Ishikawa (cell line): ENCODE results near the gene PRKCH.

Experiments used
- CEBPB ChIP-seq: IDR thresholded peaks from 2 replicates; pipeline ENCODE4 v1.6.1; 2012
- CREB1 ChIP-seq: IDR thresholded peaks from 2 replicates; pipeline ENCODE4 v1.6.1; 2012; ENCODE audit warnings: low read depth
- EGR1 ChIP-seq: IDR thresholded peaks from 2 replicates; pipeline ENCODE4 v1.6.1; 2012
- EP300 ChIP-seq: IDR thresholded peaks from 2 replicates; pipeline ENCODE4 v1.6.1; 2012; ENCODE audit warnings: borderline replicate concordance
- FOXM1 ChIP-seq: IDR thresholded peaks from 2 replicates; pipeline ENCODE4 v1.6.1; 2012; ENCODE audit warnings: low read depth, borderline replicate concordance
- NFIC ChIP-seq: IDR thresholded peaks from 2 replicates; pipeline ENCODE4 v1.6.1; 2012
- RAD21 ChIP-seq: IDR thresholded peaks from 2 replicates; pipeline ENCODE4 v1.6.1; 2012; ENCODE audit warnings: low read depth
- TAF1 ChIP-seq: IDR thresholded peaks from 2 replicates; pipeline ENCODE4 v1.6.1; 2012; ENCODE audit warnings: low read depth, mild to moderate bottlenecking
- TCF12 ChIP-seq: IDR thresholded peaks from 2 replicates; pipeline ENCODE4 v1.6.1; 2012; ENCODE audit warnings: low read depth
- TEAD4 ChIP-seq: IDR thresholded peaks from 2 replicates; pipeline ENCODE4 v1.6.1; 2012
- YY1 ChIP-seq: IDR thresholded peaks from 2 replicates; pipeline ENCODE4 v1.6.1; 2012; ENCODE audit warnings: low read depth
- TF ChIP-seq, protein P1 (sequence below): IDR thresholded peaks from 2 replicates; pipeline ENCODE4 v1.6.1; 2012
- TF ChIP-seq, protein P2 (sequence below): IDR thresholded peaks from 2 replicates; pipeline ENCODE4 v1.6.1; 2012; ENCODE audit warnings: low read depth, mild to moderate bottlenecking
- TF ChIP-seq, protein P3 (sequence below): IDR thresholded peaks from 2 replicates; pipeline ENCODE4 v1.6.1; 2012

DNA sequence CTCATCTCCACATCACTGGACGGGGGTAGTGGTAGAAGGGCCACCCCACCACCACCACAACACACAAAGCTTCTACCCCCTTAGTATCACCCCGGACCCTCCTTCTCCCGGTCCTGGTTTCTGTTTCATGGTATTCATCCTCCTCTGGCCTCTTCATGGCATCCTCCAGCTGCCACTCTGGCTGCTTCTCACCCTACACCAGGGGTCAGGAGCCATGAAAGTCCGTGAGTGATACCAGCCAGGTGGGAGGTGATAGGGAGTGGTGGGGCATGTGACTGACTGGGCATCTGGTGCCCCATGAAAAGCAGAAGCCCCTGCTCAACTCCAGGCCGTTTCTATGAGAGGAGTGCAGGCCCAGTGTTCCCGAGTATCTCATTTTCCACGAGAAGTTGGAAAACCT, 222.6 kb downstream of the PRKCH start:
- TF ChIP-seq EGR1 (no peak), CREB1 (no peak), TCF12 (no peak), RAD21 (no peak), FOXM1 (no peak), TAF1 (no peak), EP300 (no peak), CEBPB (no peak), YY1 (no peak), TEAD4 (no peak), NFIC (no peak)
- TF ChIP-seq, protein P1, sequence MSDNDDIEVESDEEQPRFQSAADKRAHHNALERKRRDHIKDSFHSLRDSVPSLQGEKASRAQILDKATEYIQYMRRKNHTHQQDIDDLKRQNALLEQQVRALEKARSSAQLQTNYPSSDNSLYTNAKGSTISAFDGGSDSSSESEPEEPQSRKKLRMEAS: no peak
- TF ChIP-seq, protein P2, sequence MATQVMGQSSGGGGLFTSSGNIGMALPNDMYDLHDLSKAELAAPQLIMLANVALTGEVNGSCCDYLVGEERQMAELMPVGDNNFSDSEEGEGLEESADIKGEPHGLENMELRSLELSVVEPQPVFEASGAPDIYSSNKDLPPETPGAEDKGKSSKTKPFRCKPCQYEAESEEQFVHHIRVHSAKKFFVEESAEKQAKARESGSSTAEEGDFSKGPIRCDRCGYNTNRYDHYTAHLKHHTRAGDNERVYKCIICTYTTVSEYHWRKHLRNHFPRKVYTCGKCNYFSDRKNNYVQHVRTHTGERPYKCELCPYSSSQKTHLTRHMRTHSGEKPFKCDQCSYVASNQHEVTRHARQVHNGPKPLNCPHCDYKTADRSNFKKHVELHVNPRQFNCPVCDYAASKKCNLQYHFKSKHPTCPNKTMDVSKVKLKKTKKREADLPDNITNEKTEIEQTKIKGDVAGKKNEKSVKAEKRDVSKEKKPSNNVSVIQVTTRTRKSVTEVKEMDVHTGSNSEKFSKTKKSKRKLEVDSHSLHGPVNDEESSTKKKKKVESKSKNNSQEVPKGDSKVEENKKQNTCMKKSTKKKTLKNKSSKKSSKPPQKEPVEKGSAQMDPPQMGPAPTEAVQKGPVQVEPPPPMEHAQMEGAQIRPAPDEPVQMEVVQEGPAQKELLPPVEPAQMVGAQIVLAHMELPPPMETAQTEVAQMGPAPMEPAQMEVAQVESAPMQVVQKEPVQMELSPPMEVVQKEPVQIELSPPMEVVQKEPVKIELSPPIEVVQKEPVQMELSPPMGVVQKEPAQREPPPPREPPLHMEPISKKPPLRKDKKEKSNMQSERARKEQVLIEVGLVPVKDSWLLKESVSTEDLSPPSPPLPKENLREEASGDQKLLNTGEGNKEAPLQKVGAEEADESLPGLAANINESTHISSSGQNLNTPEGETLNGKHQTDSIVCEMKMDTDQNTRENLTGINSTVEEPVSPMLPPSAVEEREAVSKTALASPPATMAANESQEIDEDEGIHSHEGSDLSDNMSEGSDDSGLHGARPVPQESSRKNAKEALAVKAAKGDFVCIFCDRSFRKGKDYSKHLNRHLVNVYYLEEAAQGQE: no peak
- TF ChIP-seq, protein P3, sequence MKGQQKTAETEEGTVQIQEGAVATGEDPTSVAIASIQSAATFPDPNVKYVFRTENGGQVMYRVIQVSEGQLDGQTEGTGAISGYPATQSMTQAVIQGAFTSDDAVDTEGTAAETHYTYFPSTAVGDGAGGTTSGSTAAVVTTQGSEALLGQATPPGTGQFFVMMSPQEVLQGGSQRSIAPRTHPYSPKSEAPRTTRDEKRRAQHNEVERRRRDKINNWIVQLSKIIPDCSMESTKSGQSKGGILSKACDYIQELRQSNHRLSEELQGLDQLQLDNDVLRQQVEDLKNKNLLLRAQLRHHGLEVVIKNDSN: no peak
